ENCODE results near the gene ZNF106.

ZNF106 gene

DNA sequence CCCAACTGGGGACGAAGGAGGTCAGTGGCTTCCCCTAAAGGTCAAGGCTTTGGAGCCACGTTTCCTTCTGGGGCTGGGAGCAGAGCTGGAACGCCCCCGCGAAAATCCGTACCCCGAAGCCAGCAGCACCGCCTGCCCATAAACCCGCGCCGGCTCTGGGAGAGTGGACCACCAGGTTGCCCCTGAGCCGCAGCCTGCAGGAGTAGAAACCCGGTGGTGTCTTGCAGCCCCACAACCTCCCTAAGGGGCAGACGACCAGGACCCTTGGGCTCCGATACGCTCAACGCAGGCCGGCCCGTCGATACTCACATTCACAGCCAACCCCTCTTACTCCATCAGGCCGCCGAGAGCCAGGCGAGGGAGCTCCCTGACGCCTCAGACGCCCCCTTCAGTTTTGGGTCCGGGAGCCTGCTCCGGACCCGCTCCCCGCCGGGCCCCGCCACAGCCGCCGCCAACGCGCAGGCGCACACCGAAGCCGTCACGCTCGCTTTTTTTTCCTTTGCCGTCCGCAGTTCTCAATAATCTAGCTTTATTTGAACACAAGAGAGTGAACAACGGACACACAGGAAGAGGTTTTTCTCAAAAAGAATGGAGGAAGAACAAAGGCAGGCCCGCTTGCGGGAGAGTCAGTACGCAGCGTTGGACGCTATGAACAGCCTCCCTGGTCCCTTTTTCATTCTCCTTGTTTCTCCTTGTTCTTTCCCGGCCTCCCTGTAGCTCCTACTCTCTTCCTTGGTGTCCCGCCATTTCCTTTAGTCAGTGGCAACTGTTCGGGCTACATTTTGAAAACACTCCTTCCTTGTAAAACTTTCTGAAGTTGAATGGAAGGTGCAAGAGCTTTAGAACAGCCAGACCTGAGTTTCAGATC is at the start of gene ZNF106:
TSS of gene ZNF106 (minus strand) at position 471 of the 868 bp plus-strand sequence. CDS start 18,852 bp downstream, outside the sequence.
- DNase-seq = peak; percentile 56

GRCh38 chr15:42533246-42533645 is 42.3 kb upstream of the ZNF106 start:
- no peak for DNase-seq

DNA sequence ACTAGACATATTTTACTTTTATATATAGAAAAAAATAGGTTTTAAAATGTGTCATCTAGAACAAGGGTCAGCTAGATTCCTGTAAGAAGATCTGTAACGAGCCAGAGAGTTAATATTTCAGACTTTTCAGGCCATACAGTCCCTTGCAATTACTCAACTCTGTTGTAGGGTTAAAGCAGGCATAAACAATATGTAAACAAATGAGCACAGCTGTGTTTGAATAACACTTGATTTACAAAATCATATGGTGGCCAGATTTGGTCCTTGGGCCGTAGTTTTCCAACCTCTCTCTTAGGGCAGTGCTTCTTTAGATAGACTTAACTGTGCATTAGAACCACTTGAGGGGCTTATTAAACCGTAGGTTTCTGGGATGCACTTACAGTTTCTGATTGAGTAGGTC is 38.0 kb upstream of the ZNF106 start:
- no peak for DNase-seq

DNA sequence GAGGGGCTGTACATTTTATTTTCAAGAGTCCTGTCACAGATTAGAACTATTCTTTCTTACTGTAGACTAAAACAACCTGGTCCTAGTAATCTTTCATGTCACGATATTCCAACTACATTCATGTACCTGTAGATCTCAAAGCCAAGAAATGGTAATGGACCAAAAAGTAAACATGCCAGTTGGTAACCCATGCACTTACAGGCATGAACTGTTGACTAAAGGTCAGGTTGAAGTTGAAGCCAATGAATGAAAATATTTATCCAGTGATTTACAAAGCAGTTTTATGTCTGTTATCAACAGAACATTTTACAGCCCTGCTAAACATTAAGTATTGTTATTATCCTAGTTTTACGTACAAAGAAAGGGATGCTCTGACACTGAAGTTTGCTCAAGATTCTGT is 32.4 kb upstream of the ZNF106 start:
- DNase-seq = no peak

- no peak for DNase-seq
These were observed 20.1 kb upstream of the ZNF106 start for GRCh38 chr15:42511007-42511391.

GRCh38 chr15:42510258-42511006 is 19.5 kb upstream of the ZNF106 start:
- DNase-seq = no peak

DNA sequence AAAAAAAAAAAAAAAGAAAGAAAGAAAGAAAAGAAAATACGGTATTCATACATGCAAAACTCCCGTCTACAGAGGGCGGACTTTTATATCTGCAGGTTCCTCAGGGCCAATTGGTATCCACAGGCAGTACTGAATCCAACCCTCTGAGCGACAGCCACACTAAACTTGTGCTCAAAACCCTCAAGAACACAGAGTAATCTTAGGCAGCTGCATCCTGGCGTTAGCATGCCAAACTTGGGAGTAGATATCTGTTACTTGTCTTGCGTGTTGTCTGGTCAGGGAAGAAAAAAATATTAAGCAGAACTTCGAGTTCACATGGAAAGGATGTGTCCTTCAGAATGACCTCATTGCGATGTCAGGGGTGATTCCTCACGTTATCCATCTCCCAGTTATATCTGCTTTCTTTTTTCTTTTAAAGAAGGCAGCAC is 17.3 kb upstream of the ZNF106 start:
- DNase-seq = no peak

- DNase-seq = no peak
These were observed 16.6 kb upstream of the ZNF106 start for GRCh38 chr15:42507514-42507913.

DNA sequence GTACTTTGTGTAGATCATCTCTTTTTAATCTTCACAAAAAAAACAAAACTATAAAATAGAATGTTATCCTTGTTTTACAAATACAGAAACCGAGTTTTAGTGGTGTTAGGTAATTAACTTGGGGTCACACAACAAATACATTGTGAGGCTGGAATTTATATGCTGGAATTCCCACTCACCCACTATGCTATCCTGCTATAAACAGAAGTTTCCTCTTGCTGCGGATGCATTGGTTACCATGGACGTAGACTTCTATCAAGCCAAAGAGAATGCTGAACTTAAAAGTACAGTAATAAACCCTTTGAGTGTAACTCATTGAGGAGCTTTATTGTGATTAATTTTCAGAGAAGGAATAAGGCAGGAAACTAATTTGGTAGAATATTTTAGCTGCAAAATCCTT is 13.7 kb upstream of the ZNF106 start:
- DNase-seq = no peak

GRCh38 chr15:42503825-42504224 is 12.9 kb upstream of the ZNF106 start:
- DNase-seq = no peak

GRCh38 chr15:42502477-42502876 is 11.5 kb upstream of the ZNF106 start:
- no peak for DNase-seq

GRCh38 chr15:42499858-42500609 is 9.1 kb upstream of the ZNF106 start:
- DNase-seq = no peak

- DNase-seq = no peak
These were observed 7.5 kb upstream of the ZNF106 start for GRCh38 chr15:42498212-42499068.

DNA sequence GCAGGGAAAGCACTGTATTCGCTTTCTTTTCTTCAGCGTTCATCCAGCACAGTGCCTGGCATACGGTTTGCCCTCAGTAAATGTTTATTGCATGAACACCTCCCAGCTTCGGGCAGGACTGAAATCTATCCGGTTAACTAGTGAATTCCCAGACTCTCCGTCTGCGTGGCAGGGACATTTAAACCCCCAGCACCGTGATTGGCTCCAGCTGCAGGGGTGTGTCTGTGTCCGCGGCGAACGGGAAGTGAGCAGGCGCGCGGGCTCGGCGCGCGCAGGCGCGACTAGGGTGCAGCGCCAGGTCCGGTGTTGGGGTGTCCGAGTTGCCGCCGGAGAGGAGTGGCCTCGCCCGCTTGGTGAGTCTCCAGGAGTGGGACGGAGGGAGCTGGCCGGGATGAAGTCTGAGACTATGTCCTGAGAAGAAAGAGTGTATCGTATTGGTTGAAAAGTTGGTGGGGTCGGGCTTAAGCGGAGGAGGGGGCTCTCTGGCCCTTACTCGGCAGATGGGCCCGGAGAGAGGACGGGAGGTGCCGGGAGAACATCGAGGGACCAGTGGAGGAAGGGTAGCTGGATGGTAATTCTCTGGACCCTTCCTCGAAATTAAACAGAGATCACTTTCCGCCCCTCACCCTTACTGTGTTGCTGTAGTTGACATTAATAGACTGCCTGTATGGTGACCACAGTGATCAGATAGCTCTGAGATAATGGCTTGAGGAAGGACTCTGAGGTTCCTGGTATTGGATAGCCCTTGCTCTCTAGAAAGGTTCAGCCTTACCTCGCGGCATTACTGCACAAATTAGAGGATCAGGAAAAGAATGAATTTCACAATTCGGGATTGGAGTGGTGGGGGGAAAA is 4.6 kb upstream of the ZNF106 start, which contains the start of gene SNAP23:
TSS of gene SNAP23 (plus strand) at position 274 of the 852 bp plus-strand sequence. CDS start 16,213 bp downstream, outside the sequence.
- peak; percentile 8 for DNase-seq

DNA sequence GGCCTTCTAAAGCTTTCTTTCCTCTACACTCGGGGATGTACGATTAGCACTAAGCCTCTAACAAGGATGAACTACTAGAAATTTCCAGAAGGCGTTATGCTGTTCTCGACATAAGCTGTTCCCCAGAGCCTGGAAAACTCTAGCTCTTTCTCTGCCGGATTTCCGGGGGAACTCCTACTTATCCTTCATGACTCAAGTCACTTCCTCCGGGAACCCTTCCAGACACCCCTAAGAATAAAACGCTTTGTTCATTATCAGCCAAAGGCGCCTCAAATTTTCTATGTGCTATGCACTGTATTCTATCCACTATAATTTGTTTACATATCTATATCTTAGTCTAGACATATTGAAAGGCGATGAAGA is 4.0 kb upstream of the ZNF106 start:
- no peak for DNase-seq

DNA sequence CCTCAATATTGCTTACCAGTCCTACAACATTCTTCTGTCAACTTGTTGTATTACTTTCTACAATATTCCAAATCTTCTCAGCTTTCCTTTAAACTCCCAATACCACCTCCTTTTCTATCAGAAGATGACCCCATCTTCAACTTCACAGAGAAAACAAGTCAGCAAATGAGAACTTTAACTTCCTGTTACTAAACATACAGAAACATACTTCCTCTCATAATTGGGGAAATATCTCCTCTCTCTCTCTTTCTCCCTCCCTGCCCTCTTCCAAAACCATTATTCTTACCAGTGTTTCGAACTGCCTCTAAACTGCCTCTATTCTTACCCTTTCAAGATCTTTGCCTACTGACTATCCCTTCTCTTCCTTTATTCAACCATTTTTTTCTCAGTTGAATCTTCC is 2.7 kb upstream of the ZNF106 start:
- DNase-seq = no peak

DNA sequence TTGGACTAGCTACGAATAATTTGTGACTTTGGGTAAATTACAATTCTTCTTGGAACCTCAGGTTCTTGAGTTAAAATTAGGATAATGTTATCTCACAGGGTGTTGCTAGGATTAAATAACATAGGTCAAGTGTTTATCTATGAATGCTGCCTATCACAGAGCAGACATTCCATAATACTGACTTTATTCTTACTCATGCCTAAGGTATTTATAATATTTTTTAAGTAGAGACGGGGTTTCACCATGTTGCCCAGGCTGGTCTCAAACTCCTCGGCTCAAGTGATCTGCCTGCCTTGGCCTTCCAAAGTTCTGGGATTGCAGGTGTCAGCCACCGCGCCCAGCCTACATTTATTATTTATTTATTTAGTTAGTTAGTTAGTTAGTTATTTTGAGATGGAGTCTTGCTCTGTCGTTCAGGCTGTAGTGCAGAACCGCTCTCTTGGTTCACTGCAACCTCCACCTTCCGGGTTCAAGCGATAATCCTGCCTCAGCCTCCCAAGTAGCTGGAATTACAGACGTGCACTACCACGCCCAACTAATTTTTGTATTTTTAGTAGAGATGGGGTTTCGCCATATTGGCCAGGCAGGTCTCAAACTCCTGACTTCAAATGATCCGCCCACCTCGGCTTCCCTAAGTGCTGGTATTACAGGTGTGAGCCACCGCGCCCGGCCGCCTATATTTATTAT is 741 bp upstream of the ZNF106 start:
- no peak for DNase-seq

DNA sequence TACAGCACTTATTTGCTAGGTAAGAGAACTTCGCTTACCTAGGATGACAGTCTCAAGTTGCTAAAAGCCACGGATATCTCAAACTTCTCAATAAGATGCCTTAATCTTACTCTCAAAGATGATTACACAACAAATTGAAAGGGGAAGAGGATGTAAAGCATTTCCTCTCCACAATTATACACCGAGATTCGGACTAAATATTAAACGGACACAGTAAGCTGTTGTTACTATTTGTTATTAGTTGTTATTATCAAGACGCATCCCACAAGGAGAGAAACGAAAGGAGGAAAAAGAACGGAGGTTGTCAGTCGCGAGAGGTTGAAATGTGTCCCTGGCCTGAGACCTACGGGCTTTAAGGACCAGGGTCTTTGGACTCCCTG is 660 bp downstream of the ZNF106 start:
- DNase-seq = no peak

DNA sequence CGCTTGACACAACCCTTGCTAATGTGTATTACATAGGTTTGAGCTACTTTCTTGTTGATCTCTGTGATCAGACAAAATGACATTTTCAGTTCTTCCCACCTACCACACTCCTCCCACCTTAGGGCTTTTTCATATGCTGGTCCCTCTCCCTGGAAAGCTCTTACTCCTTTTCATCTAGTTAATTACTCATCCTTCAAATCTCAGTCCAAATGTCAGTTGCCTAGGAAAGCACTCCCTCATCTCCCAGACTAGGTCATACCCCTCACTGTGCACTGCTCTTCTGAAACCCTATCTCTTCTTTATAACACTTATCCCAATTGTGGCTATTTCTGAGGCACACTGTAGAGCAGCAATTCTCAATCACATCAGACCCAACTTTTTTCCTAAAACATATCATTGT is 7.3 kb downstream of the ZNF106 start:
- no peak for DNase-seq

DNA sequence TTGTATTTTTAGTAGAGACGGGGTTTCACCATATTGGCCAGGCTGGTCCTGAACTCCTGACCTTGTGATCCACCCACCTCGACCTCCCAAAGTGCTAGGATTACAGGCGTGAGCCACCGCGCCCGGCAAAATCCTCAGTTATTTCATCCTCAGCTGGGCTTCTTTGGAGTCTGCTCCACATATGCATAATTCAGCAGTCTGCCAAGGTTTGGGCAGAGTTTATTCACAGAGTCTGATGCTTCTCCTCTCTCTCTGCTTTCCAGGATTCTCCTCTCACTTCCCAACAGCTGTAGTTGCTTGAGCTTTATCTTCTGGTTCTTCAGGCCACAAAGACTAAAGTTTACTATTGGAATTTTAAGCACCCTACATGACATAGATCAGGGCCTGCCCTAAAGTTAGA is 8.2 kb downstream of the ZNF106 start:
- no peak for DNase-seq

DNA sequence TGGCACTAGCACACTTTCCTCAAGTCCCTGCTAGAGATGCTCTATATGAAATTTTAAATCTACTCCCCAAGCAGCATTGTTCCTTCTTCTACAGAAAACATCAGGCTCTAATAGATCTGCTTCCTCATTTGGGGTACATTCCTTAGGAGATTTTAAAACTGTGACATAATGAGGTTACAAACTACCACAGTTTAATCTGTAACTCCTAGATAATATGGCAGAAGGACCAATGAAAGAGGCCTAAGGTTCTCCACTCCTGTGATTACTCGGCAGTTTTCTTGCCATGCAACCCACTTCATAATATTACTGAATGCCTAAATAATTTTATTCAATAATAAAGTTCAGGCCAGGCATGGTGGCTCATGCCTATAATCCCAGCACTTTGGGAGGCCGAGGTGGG is 16.1 kb downstream of the ZNF106 start:
- DNase-seq = no peak

Data from SIG-M5 (cell line).